GM21786 (cell line): ENCODE measurements around the gene ZXDC.

Source experiments
- ATAC-seq: cut with Tn5 transposase; IDR thresholded peaks from one replicate; pipeline ENCODE4 v1.9.1; 2021; ENCODE audit not compliant: unreplicated experiment

Gene ZXDC

DNA sequence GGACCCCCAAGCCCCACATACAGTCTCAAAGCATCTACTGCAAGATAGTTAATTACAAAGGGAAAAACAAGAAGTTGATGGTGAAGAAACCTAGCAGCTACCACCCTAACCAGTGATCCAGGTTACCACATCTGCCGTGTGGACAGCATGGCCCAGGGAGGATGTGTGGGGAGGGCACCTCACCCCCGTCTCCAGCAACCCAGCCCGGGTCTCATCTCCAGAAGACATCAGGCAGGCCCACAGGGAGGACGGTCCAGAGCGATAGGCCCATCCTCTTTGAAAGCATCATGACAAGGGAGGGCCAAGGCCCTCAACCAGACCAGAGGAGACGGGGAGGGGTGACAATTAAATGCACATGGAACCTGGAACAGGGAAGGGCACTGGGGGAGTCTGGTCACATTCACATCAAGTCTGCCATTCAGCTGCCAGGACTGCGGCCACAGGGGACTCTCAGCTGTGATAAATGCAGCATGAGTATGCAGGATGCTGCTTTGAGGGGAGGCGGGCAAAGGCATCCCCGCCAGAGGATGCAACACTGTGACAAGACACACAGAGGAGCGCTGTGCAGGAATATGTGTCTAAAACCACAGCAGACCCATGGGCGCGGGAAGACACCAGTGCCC lies 18.8 kb downstream of the ZXDC start:
- no peak for ATAC-seq

DNA sequence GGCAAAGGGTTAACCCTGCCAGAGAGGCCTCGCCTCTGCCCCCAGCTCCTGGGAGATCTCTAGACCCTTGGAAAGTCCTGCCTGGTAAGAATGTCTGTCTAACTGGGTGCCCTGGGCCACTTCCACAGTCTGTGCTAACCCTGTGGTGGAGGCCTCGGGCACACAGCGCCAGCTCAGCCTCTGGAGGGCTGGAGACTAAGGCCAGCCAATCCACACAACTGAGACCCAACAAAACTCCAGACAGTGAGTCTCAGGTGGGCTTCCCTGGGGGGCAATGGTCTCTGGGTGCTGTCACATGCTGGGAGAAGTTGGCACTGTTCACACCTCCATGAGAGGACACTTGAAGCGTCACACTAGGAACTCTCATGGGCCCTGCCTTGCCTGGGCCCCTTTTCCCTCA lies 19.5 kb downstream of the ZXDC start:
- no peak for ATAC-seq

DNA sequence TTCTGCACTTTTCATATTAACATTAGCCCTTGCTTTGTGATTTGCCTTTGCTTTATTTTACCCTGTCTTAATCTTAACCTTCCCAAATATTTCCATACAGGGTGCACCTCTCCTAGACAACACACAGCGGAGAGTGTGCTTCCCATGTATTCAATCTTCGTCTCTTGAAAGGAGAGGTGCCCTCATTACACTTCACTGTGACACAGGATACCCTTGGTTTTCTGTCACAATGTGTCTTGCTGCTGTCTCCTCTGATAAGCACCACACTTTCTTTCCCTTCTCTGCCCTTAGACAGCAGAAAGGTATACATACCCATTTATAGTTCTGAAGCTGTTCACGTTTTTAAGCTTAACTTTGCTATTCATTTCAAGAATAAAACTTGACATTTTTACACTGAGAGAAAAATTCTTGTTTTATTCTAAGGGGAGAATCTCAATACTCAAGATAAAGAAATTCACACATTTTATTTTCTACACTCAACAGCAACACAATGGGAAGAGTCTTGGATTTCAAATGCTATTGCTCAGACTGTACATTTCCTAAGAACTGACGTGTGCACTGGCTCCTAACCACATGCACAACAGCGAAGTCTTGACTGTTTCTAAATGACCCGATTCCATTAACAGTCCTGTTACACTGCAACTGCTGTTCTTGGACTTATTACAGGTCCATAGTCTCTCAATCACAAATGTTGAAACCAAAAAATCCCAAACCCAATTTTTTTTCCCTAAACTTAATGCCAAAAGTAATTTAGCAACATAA lies 21.1 kb downstream of the ZXDC start:
- no peak for ATAC-seq

DNA sequence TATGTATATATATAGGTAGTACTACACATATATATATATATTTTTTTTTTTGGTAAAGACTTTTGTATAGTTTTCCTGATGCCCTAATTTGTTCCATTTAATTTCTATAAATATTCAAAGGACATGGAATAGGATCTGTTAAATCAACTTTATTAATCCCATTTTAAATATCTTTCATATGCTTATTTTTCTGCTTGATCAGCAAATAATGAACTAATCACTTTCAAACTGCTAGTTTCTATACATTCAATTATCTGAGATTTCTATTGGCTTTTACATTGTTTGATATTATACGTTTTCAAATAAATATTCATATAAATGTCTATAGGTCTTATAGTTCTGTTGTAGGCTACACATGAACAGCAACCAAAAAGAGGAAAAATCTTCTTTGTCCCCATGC lies 21.7 kb downstream of the ZXDC start:
- ATAC-seq, result no peak

DNA sequence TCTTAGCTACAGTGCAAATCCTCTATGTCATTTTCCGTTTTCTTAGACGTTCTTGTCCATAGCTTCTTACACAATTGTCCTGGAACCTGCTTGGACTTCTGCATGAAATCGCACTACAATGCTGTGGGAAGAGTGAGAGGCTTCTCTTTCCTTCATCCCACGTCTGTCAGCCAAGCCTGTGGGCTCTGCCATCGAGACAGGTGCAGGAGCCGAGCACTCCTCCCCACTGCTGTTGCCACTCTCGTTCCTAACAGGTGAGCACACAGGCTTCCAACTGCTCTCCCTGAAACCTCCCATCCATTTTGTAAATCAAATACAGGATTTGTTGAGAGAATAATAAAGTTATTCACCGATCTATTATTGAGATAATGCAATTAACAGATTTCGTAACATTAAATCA lies 23.5 kb downstream of the ZXDC start:
- no peak for ATAC-seq

DNA sequence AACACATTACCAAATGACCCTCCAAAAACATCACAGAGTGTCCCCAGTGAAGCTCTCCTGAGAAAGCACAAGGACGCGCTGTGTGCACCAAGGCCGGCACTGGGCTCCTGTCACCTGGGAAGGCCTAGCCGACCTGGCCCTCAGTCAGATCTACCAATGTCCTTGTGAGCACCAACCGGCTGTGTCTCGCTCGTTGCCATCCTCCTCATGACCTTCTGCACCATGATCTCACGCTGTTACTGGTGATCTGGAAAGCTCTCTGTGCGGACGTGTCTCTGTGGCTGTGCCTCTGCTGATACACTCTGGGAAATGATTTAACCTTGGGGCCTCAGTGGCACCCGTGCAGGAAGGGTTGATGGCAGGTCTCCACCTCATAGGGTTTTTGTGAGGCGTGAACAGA lies 24.2 kb downstream of the ZXDC start:
- no peak for ATAC-seq

DNA sequence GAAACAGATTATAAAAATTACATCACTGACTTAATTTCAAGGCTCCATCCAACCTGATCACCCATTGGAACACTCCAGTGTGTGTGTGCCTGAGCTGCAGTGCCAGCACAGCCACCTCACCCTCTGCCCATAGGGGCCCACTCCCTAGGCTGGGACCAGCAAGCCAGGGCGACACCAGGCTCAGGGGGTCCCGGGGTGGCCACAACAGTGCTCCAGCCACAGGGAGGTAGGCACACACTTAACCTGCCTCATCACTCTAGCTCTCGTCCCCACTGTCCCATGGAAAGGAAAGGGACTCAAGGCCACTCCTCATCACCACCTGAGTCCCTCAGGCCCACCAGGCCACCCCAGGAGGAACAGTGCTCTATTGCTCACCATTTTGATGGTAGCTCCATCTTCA lies 24.9 kb downstream of the ZXDC start:
- no peak for ATAC-seq

- ATAC-seq, result no peak
Observed at GRCh38 chr3:126450219-126450618, 25.5 kb downstream of the ZXDC start.

GRCh38 chr3:126449621-126450051 lies 26.1 kb downstream of the ZXDC start:
- ATAC-seq, result no peak

- no peak for ATAC-seq
Observed at GRCh38 chr3:126448893-126449180, 26.9 kb downstream of the ZXDC start.

- ATAC-seq, result no peak
Observed at GRCh38 chr3:126448136-126448892, 27.4 kb downstream of the ZXDC start.

- no peak for ATAC-seq
Observed at GRCh38 chr3:126447456-126448106, 28.1 kb downstream of the ZXDC start.

DNA sequence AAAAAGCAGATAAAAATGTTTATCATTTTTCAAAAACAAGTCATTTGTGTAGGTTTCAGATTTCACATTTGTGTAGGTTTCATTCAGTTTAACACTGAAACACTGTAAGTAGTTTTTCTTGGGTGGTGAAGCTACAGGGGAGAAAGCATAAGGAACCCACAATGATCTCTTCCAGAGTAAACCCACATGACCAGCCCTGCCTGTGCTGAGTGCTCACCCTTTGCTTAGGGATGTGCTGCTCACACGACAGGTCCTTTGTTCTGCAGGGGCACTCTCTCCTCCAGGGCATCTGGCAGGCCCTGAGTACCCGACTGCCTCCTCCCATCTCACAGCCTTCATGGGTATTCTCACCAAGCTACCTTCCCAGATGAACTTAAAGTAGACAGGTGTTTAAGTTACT lies 28.9 kb downstream of the ZXDC start:
- ATAC-seq, result no peak

DNA sequence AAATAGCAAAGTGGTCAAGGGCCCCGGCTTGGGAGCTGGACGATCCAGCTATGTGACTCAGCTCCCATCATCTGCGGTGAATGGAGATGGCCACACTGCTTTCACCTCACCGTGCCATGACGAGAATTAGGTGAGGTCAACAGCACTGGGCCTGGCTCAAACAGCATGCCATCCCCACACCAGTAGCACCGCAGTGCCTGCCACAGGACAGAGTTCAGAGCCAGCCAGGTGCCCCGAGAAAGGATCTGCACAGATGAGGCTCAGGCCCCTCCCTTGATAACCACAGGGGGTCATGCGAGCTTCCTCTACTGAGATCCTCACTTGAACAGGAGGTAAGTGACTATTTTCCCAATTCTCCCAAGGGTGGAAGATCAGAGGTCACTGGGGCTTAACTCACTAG lies 29.4 kb downstream of the ZXDC start:
- ATAC-seq, result no peak

- no peak for ATAC-seq
Observed at GRCh38 chr3:126445506-126445905, 30.2 kb downstream of the ZXDC start.

- no peak for ATAC-seq
Observed at GRCh38 chr3:126442856-126443242, 32.8 kb downstream of the ZXDC start.

DNA sequence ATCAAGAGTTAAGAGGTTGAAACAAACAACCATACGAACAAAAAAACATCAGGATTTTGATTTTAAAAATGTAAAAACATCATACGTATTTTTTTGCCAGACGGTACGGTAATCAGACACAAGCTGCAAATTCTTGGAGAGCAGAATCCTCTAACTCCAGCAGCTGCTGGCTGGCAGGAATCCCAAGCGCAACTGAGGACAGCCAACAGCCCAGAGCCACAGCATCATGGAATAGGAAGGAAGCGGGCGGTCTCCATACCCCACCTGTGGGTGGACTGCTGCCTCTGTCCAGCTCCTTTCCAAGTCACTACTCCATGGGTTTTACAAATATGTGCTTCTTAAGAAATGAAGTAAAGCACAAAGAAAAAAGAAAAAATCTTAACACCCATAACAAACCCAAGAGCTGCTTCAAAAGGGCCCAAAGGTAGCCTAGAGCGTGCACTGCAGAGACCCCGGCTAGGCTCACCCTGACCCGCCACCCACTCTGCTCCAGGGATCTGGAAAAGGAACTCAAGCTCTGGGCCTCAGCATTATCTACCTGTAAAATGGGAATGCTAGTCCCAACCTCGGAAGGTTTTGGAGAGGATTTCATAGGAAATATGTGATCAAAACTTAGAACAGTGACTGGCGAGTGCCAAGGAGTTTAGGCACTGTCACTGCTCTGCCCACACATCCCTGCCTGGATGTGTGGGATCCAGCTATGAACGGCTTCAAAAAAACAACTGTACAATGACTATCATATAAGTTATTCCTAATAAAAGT lies 33.4 kb downstream of the ZXDC start:
- no peak for ATAC-seq

GRCh38 chr3:126441256-126441880 lies 34.3 kb downstream of the ZXDC start:
- ATAC-seq, result no peak

DNA sequence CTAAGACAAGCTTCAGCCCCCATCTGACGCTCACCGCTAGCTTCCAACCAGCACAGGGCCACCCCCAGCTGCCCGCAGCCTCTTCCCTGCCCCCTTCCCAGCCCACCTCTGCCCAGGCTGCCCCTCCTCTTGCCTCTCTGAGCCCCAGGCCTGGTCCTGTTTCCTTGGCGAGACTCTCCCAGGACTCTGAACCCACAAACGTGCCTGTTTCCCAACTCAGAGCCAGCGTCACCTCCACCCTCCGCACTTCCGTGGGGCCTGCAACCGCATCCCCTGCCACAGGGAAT lies 35.0 kb downstream of the ZXDC start:
- no peak for ATAC-seq

DNA sequence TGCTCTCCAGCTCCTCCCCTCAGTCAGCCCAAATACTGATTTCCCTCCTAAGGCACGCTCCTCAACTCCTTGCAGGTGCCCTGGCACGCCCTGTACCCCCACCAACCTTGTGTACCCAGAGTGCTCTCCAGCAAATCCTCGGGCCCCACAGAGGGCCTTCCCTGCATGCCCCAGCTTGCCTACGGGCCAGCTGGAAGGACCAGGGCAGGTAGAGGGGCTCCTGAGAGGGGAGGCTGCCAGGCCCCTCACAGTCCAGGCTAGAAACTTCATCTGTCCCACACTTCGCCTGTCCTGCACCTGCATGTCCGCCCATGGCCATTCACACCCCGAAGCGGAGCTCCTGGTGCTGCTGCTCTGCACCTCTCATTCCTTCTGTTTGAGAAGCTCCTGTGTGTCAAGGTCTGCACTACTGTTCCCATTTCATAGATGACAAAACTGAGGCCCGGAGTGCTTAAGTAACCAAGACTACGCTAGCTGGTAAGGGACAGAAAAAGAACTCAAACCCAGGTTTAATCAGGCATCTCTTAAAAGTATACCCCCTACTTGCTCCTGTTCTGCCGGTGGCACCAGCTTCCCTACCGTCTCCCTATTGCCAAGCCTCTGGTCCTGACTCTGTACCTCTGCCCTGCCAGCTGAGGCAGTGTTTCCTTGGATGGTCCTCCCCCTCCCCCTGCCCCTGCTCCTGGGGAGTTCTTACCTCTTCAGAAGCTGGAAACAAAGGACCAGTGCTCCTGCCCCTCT lies 35.6 kb downstream of the ZXDC start:
- no peak for ATAC-seq
